GM21786 (cell line): ENCODE data around the gene UBE2O.

Experiments
- ATAC-seq: cut with Tn5 transposase; IDR thresholded peaks from one replicate; pipeline ENCODE4 v1.9.1; 2021; ENCODE audit not compliant: unreplicated experiment

Gene UBE2O

DNA sequence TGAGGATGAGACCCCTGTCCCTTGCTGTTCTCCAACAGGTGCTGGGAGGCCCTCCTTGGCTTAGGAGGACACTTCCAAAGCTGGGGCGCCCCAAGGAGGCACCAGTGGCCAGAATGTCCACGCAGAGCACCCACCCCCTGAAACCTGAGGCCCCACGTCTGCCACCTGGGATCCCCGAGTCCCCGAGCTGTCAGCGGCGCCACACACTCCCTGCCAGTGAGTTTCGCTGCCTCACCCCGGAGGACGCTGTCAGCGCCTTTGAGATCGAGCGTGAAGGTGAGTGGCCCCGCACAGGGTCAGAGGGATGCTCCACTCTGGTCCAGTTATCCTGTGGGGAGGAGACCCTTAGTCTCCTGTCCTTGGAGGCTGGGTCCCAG, 15.7 kb upstream of the UBE2O start:
- no peak for ATAC-seq

DNA sequence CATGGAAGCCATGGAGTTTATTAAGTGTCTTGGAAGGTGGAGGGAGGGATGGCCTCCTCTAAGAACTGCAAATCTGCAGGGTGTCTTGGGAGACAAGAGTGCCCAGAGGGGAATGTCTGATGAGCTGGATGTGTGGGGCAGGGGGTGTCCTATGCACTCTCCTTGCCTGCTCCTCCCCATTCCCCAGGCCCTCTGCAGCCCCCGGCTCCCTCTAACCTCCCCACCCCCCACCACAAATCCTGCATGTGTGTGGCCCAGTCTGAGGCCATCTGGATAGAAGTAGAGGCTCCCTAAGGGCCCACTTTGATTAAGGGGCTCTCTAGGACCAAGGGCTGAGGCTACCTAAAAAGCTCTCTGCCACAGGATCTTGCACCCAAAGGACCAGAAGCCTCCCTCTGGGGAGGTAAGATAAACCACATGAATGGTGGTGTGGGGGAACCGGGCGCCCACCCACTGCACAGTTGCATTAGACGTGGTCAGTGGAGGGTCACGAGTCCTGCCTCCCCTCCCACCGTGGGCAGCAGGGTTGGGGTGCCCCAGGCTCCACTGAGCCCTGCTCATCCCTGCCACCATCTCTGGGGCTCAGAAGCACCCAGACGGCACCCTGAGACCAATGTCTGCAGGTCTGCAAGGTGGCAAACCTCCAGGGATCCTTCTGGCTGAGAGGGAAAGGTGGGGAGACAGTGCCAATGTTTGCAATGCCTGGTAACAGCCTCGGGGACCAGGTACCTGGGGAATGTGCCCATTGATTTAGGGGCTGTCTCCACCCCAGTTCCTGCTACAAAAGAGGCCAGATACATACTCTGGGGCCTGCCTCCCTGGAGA, 15.1 kb upstream of the UBE2O start:
- ATAC-seq: no peak

- no peak for ATAC-seq
Measured at GRCh38 chr17:76467366-76467765, 14.4 kb upstream of the UBE2O start, which contains the start of gene AANAT. Gene AANAT, plus strand, starts transcription at chr17:76467603. Its CDS starts 1,144 bp downstream, at chr17:76468747.

- no peak for ATAC-seq
Measured at GRCh38 chr17:76466775-76467130, 13.8 kb upstream of the UBE2O start.

DNA sequence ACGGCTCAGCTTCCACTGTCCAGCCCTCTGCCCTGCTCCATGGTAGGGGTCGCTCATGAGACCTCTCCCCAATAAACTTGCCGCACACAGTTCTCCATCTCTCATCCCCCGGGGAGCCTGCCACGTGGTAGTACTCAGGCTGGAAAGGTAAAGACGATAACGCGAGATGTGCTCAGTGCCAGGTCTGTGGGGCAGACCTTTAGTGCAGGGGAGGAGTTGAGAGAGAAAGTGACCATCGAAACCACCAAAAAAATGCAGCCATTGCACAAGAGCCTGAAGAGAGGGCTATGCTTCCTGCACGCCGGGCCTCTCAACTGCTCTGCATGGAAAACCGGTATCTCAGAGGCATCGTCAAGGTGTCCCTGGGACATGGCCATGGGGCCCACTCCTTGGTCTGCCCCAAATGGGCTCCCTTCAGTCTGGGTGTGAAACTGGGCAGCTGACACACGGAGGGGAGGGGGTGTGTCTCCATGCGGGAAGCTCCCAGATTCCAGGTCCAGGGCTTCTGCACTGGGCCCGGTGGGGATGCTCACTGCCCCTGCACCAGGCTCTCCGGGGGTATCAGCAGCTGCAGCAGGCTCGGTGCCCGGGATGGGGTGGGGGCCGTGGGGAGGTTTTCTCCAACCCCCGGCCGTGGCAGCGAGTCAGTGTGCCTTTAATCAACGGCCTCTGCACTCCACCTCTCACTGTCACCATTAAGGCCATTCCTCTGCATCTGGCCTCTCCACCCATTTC, 9.8 kb upstream of the UBE2O start:
- ATAC-seq: no peak

DNA sequence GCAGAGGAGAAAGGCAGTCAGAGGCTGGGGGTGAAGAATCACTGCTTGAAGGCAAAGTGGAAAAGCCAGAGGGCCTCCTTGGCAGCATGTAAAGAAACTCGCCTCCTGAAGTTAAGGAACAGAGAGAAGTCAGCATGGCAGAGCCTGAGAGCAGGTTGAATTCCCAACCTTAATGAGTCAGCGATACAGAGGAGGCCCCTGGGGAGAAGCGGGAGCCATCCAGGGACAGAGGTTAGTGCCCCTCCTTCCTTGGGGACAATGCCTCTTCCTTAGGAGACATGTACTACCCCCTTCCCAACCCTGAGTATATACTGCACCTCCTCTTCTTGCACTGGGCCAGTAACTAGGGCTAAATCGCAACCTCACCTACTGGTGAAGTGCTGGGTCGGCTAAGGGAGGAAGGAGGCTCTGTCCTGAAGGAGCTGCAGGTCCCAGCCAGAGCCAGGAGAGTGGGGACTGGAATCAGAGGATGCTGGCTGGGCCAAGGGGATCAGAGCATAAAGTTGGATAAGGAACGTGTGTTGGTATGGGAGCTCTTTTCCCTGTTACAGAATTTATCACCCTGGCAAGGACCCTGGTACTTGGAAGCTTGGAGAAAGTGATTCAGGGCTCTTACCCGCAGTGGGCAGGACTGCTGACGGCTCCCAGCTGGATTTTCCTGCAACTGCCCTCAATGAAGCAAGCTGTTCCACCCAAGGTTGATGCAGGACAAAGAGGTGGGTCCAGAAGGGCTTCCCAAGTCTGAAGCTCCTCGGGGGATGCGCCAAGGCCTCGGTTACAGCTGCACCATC, 9.0 kb upstream of the UBE2O start:
- no peak for ATAC-seq

GRCh38 chr17:76459674-76460073, 6.7 kb upstream of the UBE2O start:
- no peak for ATAC-seq

- no peak for ATAC-seq
Measured at GRCh38 chr17:76458580-76459490, 5.9 kb upstream of the UBE2O start.

GRCh38 chr17:76453431-76453743, 435 bp upstream of the UBE2O start:
- no peak for ATAC-seq

DNA sequence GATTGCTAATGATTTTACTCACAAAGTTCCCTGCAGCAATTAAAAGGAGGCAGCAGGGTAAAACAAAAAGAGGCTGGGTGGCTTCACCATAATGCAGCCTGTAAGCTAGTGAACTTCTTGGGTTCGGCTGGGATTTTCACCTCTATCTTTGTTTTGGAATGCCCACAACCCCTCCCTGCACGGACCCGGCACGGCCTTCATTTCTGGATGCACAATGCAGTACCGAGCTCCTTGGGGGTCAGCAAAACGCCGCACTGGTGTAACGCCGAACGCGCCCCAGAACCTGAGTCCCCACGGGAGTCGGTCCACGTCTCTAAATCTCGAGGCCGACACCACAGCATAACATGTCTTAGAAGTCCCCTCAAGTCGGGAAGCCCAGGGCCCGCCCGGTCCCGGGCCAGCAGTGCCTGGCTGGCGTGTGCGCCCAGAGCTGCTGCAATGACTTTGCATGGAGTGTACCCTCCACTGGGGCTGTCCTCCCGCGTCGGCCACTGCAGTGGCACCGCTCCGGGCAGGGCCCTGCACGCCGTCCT, 759 bp downstream of the UBE2O start:
- no peak for ATAC-seq

DNA sequence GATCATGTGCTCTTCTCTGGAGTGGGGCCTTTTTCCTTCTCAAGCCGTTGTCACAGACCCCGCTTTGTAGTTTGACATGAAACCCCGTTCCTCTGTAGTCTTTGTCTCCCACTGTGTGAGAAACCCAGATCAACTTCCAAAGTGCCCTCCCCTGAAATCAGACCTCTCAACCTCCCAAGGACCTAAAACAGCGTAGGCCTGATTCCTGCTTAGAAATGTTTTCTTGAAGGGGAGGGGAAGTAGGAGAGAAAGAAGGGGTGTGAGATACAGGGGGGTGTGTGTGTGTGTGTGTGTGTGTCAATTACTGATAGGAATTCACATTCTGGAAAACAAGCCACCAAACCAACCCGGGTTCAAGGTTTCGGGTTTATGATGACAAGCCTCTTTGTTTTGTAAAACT, 1.4 kb downstream of the UBE2O start:
- no peak for ATAC-seq

- ATAC-seq: no peak
Measured at GRCh38 chr17:76449126-76449525, 3.8 kb downstream of the UBE2O start.

GRCh38 chr17:76447931-76448652, 4.9 kb downstream of the UBE2O start:
- ATAC-seq: no peak

- ATAC-seq: no peak
Measured at GRCh38 chr17:76446449-76447231, 6.3 kb downstream of the UBE2O start.

DNA sequence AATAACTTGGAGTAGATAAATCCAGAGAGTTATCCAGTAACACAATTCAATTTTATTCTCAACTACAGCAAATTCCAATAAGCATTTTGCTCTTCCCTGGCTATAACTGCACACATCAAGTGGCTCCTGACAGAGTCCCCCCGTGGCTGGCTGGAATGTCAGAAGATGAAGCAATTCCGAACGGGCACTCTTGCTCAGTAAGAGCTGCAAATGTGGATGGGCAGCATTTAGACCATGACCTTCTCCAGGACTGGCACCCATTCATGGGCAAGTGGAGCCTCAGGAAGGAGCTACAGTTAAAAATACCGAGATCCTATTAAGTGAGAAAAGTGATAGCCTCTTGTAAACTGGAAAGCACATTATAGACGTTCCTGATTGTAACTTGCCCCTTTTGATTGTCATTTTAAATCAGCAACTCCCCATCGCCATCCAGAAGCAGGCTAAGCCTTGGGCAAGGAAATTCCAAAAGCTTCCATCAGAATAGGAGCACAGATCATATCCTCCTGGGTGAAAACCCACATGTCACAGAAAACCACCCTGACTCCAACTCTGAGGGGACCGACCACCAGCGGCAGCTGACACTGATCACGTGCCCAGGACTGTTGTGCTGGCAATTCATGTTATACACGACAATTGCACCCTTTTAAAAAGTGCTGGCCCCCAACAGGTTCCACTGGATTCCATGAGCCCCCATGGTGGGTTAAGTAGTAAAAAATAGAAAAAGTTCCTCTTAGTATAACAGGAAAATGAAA, 7.1 kb downstream of the UBE2O start:
- no peak for ATAC-seq

GRCh38 chr17:76444518-76445311, 8.2 kb downstream of the UBE2O start:
- no peak for ATAC-seq
